ENCODE data around the gene TAP1.
A peak's percentile ranks its signal among the peaks of the same experiment; 100 is the strongest.

- TF ChIP-seq CTCF (IDR thresholded peaks at IDR 0.05; ENCODE audit: low read length) (peak; percentile 80), EZH2 (IDR thresholded peaks at IDR 0.05; ENCODE audit: borderline replicate concordance, low read length) (no peak)
These were observed 56.4 kb downstream of the TAP1 start for GRCh38 chr6:32796848-32797776.

All from OCI-LY1 (cell line).